Measurements from ENCODE around the gene MYBPC1. TPM values are rescaled to one million over a fixed set of nuclear protein-coding genes. Genes with fewer than 3 reads are reported as not detected.
"Not testable (repeated sequence)": the region's sequence is repeated elsewhere in the genome, so short reads cannot be mapped to it uniquely, and the experiment has no call there.

The MYBPC1 gene
- total RNA-seq, 1 experiment from 2014 or later, result not detected

- no peaks in the 10 kb centered on the region for H3K79me2 ChIP-seq (ENCODE audit: insufficient read depth, low read length)
- no peak overlapping the region for H2BK5ac ChIP-seq (ENCODE audit: insufficient read length, low read length)
- no peak overlapping the region for H4K91ac ChIP-seq (ENCODE audit: insufficient read length, low read depth, low read length)
- H3K27me3 ChIP-seq (ENCODE audit: insufficient read depth, low read length), result no peaks in the 10 kb centered on the region
- Mint-ChIP-seq H3K27me3 (ENCODE audit: low read depth) (no peaks in the 10 kb centered on the region; the same call in 1 of the 2 replicates), H3K4me3 (no peak overlapping the region), H3K36me3 (ENCODE audit: insufficient read depth in 1 of 3, low read depth in 3 of 3) (peaks cover 0 to 4% (median 0%) of the 10 kb centered on the region in 3 experiments; a peak in 1 of 7 replicates), H3K27ac (no peak overlapping the region), H3K9me3 (peaks cover 0 to 2% of the 10 kb centered on the region in 2 experiments; a peak in 1 of 5 replicates), H3K4me1 (peaks cover 6 to 8% of the 10 kb centered on the region in 2 experiments)
- no peak overlapping the region for H3K56ac ChIP-seq (ENCODE audit: insufficient read length, low read depth, low read length)
- H4K20me1 ChIP-seq (ENCODE audit: control insufficient read depth, insufficient read depth, insufficient read length), result no peaks in the 10 kb centered on the region
- H2BK20ac ChIP-seq (ENCODE audit: low read depth, low read length, poor library complexity, severe bottlenecking), result no peak overlapping the region
- no peak overlapping the region for H3K9ac ChIP-seq (ENCODE audit: extremely low read depth, insufficient read length, low read length)
- no peak overlapping the region for H2AK5ac ChIP-seq (ENCODE audit: insufficient read length, low read length)
- H4K8ac ChIP-seq (replicated peaks; ENCODE audit: insufficient read length, low read depth, low read length), result no peak overlapping the region
- H2BK15ac ChIP-seq (ENCODE audit: low read depth, low read length), result no peak overlapping the region
- WGBS (ENCODE audit: extremely low coverage, insufficient read length, low lambda C conversion rate), result no CpG with 5 or more reads among the region's 4 CpGs
- H3K23me2 ChIP-seq (ENCODE audit: insufficient read length, low read depth, low read length, poor library complexity, severe bottlenecking), result no peaks in the 10 kb centered on the region
- no peaks in the 10 kb centered on the region for H3K9me3 ChIP-seq (ENCODE audit: control insufficient read depth, low read depth, low read length)
- H3K79me1 ChIP-seq (ENCODE audit: insufficient read depth, low read depth, low read length, poor library complexity, severe bottlenecking), result no peaks in the 10 kb centered on the region
- H4K5ac ChIP-seq (ENCODE audit: insufficient read length, low read depth, low read length), result no peak overlapping the region
- H3T11ph ChIP-seq (ENCODE audit: low read length), result no peak overlapping the region
- no peak for DNase-seq
- no peak overlapping the region for H3K18ac ChIP-seq (ENCODE audit: insufficient read length, low read depth, low read length)
- no peak overlapping the region for H2BK12ac ChIP-seq (ENCODE audit: insufficient read length, low read depth, low read length)
- H3K23ac ChIP-seq (ENCODE audit: insufficient read length, low read depth, low read length), result no peak overlapping the region
- TF ChIP-seq CTCF (conservative IDR thresholded peaks at IDR 0.05), result no peak
- no peaks in the 10 kb centered on the region for H3K4me1 ChIP-seq (ENCODE audit: insufficient read depth, low read length)
- no peak overlapping the region for H3K27ac ChIP-seq (ENCODE audit: insufficient read length, low read depth, low read length)
- no peak overlapping the region for H2BK120ac ChIP-seq (ENCODE audit: low read depth, low read length, poor library complexity, severe bottlenecking)
- no peak overlapping the region for H3K14ac ChIP-seq (ENCODE audit: insufficient read depth, low read length)
- no peak overlapping the region for H2AFZ ChIP-seq (ENCODE audit: low read length)
- no peak overlapping the region for H3K4ac ChIP-seq (ENCODE audit: low read depth, low read length)
- H3K4me2 ChIP-seq (ENCODE audit: insufficient read depth, insufficient read length, low read length), result no peak overlapping the region
Measured at GRCh38 chr12:101557094-101557493, 37.7 kb upstream of the MYBPC1 start.

- H2BK20ac ChIP-seq (ENCODE audit: low read depth, low read length, poor library complexity, severe bottlenecking); H3K56ac ChIP-seq (ENCODE audit: insufficient read length, low read depth, low read length); H2AK5ac ChIP-seq (ENCODE audit: insufficient read length, low read length); H3K9ac ChIP-seq (ENCODE audit: extremely low read depth, insufficient read length, low read length); H3T11ph ChIP-seq (ENCODE audit: low read length); H3K27ac ChIP-seq (ENCODE audit: insufficient read length, low read depth, low read length); H3K27ac Mint-ChIP-seq; H4K20me1 ChIP-seq (ENCODE audit: control insufficient read depth, insufficient read depth, insufficient read length); H3K4ac ChIP-seq (ENCODE audit: low read depth, low read length); H3K9me3 ChIP-seq (ENCODE audit: control insufficient read depth, low read depth, low read length); H4K5ac ChIP-seq (ENCODE audit: insufficient read length, low read depth, low read length); DNase-seq; H3K27me3 Mint-ChIP-seq (ENCODE audit: low read depth); H3K4me2 ChIP-seq (ENCODE audit: insufficient read depth, insufficient read length, low read length); H3K23me2 ChIP-seq (ENCODE audit: insufficient read length, low read depth, low read length, poor library complexity, severe bottlenecking); H3K27me3 ChIP-seq (ENCODE audit: insufficient read depth, low read length); H3K79me1 ChIP-seq (ENCODE audit: insufficient read depth, low read depth, low read length, poor library complexity, severe bottlenecking); H3K23ac ChIP-seq (ENCODE audit: insufficient read length, low read depth, low read length); H3K18ac ChIP-seq (ENCODE audit: insufficient read length, low read depth, low read length); H2AFZ ChIP-seq (ENCODE audit: low read length); H2BK12ac ChIP-seq (ENCODE audit: insufficient read length, low read depth, low read length); H2BK5ac ChIP-seq (ENCODE audit: insufficient read length, low read length); H3K79me2 ChIP-seq (ENCODE audit: insufficient read depth, low read length); H2BK120ac ChIP-seq (ENCODE audit: low read depth, low read length, poor library complexity, severe bottlenecking); H4K91ac ChIP-seq (ENCODE audit: insufficient read length, low read depth, low read length); H3K36me3 Mint-ChIP-seq (ENCODE audit: insufficient read depth in 1 of 3, low read depth in 3 of 3); H3K4me3 Mint-ChIP-seq; H3K9me3 Mint-ChIP-seq; H2BK15ac ChIP-seq (ENCODE audit: low read depth, low read length); H3K4me1 ChIP-seq (ENCODE audit: insufficient read depth, low read length); H3K14ac ChIP-seq (ENCODE audit: insufficient read depth, low read length); H4K8ac ChIP-seq (replicated peaks; ENCODE audit: insufficient read length, low read depth, low read length): not testable (repeated sequence)
- H3K4me1 Mint-ChIP-seq, result peaks cover 8 to 10% of the 10 kb centered on the region in 2 experiments
- no CpG with 5 or more reads among the region's 7 CpGs for WGBS (ENCODE audit: extremely low coverage, insufficient read length, low lambda C conversion rate)
Measured at GRCh38 chr12:101558726-101559125, 36.0 kb upstream of the MYBPC1 start.
